HCT116 (cell line): ENCODE data around the gene CCDC15.

Experiments used
- CTCF ChIP-seq, 3 experiments: fragments of 200-600 bp in 1 of 3; sonication (generic) in 1 of 3; IDR thresholded peaks in 2 of 3; conservative IDR thresholded peaks in 1 of 3; 2 replicates each; pipeline ENCODE4 v1.5.1; 2012 to 2017; ENCODE audit warnings: low read depth in 2 of 3, low read length in 2 of 3, antibody characterized with exemption in 1 of 3, borderline replicate concordance in 1 of 3, control low read depth in 1 of 3, mild to moderate bottlenecking in 1 of 3, mixed read lengths in 1 of 3, mixed run types in 1 of 3, moderate library complexity in 1 of 3; ENCODE audit not compliant: insufficient read depth in 1 of 3
- POLR2A ChIP-seq: IDR thresholded peaks from 2 replicates; pipeline ENCODE4 v1.7.0; 2011; ENCODE audit warnings: borderline replicate concordance; ENCODE audit not compliant: insufficient read depth, insufficient read length; ENCODE audit errors: extremely low read depth
- ZBTB33 ChIP-seq: IDR thresholded peaks from 2 replicates; pipeline ENCODE4 v1.6.1; 2011; ENCODE audit warnings: mild to moderate bottlenecking, low read length, moderate library complexity; ENCODE audit not compliant: insufficient replicate concordance; ENCODE audit errors: extremely low read depth

GRCh38 chr11:125080531-125080911, 126.5 kb downstream of the CCDC15 start:
- TF ChIP-seq POLR2A (no peak), CTCF (IDR thresholded peaks at IDR 0.05 in 2 of 3, conservative IDR thresholded peaks at IDR 0.05 in 1 of 3; ENCODE audit: borderline replicate concordance in 1 of 3, insufficient read depth in 1 of 3, low read depth in 2 of 3, low read length in 2 of 3) (no peak), ZBTB33 (no peak)
